Mesendoderm (in vitro differentiated cells): Measurements from ENCODE around the gene SLC39A11.

Experiments
- DNase-seq: peaks from one replicate; pipeline ENCODE4 v3.0.0; 2013
- H2AK5ac ChIP-seq: 2 replicates; pipeline ENCODE4 v1.6.1; 2013; ENCODE audit warnings: low read length, inconsistent platforms
- H2BK120ac ChIP-seq: 2 replicates; pipeline ENCODE4 v1.6.1; 2013; ENCODE audit warnings: low read depth, mild to moderate bottlenecking, low read length, moderate library complexity, mixed read lengths
- H2BK15ac ChIP-seq: replicated peaks from 2 replicates; pipeline ENCODE4 v1.6.1; 2013; ENCODE audit warnings: low read depth, mild to moderate bottlenecking, moderate library complexity
- H2BK5ac ChIP-seq: 2 replicates; pipeline ENCODE4 v1.6.1; 2013; ENCODE audit warnings: low read length, inconsistent platforms
- H3K18ac ChIP-seq: 2 replicates; pipeline ENCODE4 v1.6.1; 2013; ENCODE audit warnings: mild to moderate bottlenecking, low read length, mixed read lengths
- H3K23ac ChIP-seq: one replicate; pipeline ENCODE4 v1.6.1; 2013; ENCODE audit warnings: low read length
- H3K27ac ChIP-seq: 2 replicates; pipeline ENCODE4 v1.5.1; 2013; ENCODE audit warnings: low read depth, mild to moderate bottlenecking, inconsistent platforms, low read length, moderate library complexity
- H3K27me3 ChIP-seq: 2 replicates; pipeline ENCODE4 v1.6.1; 2013; ENCODE audit warnings: low read length, control low read depth, mild to moderate bottlenecking, inconsistent platforms; ENCODE audit not compliant: insufficient read depth, poor library complexity
- H3K36me3 ChIP-seq: 2 replicates; pipeline ENCODE4 v1.6.1; 2013; ENCODE audit warnings: low read length, inconsistent platforms; ENCODE audit not compliant: control insufficient read depth, insufficient read depth
- H3K4ac ChIP-seq: one replicate; pipeline ENCODE4 v1.6.1; 2013; ENCODE audit warnings: low read depth, mild to moderate bottlenecking, low read length, moderate library complexity
- H3K4me1 ChIP-seq: 2 replicates; pipeline ENCODE4 v1.6.1; 2013; ENCODE audit warnings: low read depth, low read length, inconsistent platforms; ENCODE audit not compliant: control insufficient read depth
- H3K4me2 ChIP-seq: 2 replicates; pipeline ENCODE4 v1.6.1; 2013; ENCODE audit warnings: low read length
- H3K4me3 ChIP-seq: 2 replicates; pipeline ENCODE4 v1.5.1; 2013; ENCODE audit warnings: mild to moderate bottlenecking, low read length
- H3K56ac ChIP-seq: one replicate; pipeline ENCODE4 v1.6.1; 2013; ENCODE audit warnings: low read length
- H3K79me1 ChIP-seq: 2 replicates; pipeline ENCODE4 v1.6.1; 2013; ENCODE audit warnings: low read length, inconsistent platforms
- H3K79me2 ChIP-seq: 2 replicates; pipeline ENCODE4 v1.6.1; 2013; ENCODE audit warnings: mild to moderate bottlenecking, low read length; ENCODE audit not compliant: control insufficient read depth, insufficient read depth
- H3K9ac ChIP-seq: 2 replicates; pipeline ENCODE4 v1.6.1; 2013; ENCODE audit warnings: low read length, inconsistent platforms
- H4K5ac ChIP-seq: one replicate; pipeline ENCODE4 v1.6.1; 2013; ENCODE audit warnings: low read length
- H4K8ac ChIP-seq: one replicate; pipeline ENCODE4 v1.6.1; 2013; ENCODE audit warnings: low read depth, mild to moderate bottlenecking, control low read depth, low read length, moderate library complexity
- WGBS: extraction: QIAGEN DNeasy Blood & Tissue Kit; methylation state at CpG from one replicate; pipeline ENCODE4 v1.1.7; 2013; ENCODE audit warnings: low lambda C conversion rate, missing lambda C conversion rate; ENCODE audit not compliant: insufficient coverage; ENCODE audit errors: extremely low coverage; 5-methylcytosine and 5-hydroxymethylcytosine counted together

The SLC39A11 gene

GRCh38 chr17:72804949-72805707 lies 287.4 kb downstream of the SLC39A11 start:
- no peaks in the 10 kb centered on the region for H3K36me3 ChIP-seq
- H3K4ac ChIP-seq, result no peak overlapping the region
- no peak overlapping the region for H2BK5ac ChIP-seq
- no peaks in the 10 kb centered on the region for H3K27me3 ChIP-seq
- H4K8ac ChIP-seq, result no peak overlapping the region
- H3K23ac ChIP-seq, result no peak overlapping the region
- no CpG with 5 or more reads among the region's 9 CpGs for WGBS
- no peak overlapping the region for H3K27ac ChIP-seq
- no peaks in the 10 kb centered on the region for H3K79me2 ChIP-seq
- no peak overlapping the region for H3K4me3 ChIP-seq
- H3K4me1 ChIP-seq, result no peaks in the 10 kb centered on the region
- no peak for DNase-seq
- no peak overlapping the region for H3K9ac ChIP-seq
- no peak overlapping the region for H3K4me2 ChIP-seq
- H3K79me1 ChIP-seq, result no peaks in the 10 kb centered on the region
- H3K56ac ChIP-seq, result no peak overlapping the region
- no peak overlapping the region for H2AK5ac ChIP-seq
- no peak overlapping the region for H3K18ac ChIP-seq
- no peak overlapping the region for H4K5ac ChIP-seq
- H2BK120ac ChIP-seq, result no peak overlapping the region
- no peak overlapping the region for H2BK15ac ChIP-seq

- no peak overlapping the region for H3K4me3 ChIP-seq
- no CpG with 5 or more reads among the region's 8 CpGs for WGBS
These were observed 289.8 kb downstream of the SLC39A11 start for GRCh38 chr17:72802726-72803125.

GRCh38 chr17:72797142-72797541 lies 295.3 kb downstream of the SLC39A11 start:
- no peak overlapping the region for H3K4ac ChIP-seq

More at GRCh38 chr17:72802726-72803125, 289.8 kb downstream of the SLC39A11 start:
- Histone ChIP-seq H2BK120ac (no peak overlapping the region), H2BK15ac (no peak overlapping the region), H3K79me2 (no peaks in the 10 kb centered on the region), H4K5ac (no peak overlapping the region), H4K8ac (no peak overlapping the region), H3K18ac (no peak overlapping the region), H3K36me3 (no peaks in the 10 kb centered on the region), H3K27ac (no peak overlapping the region), H3K4me1 (no peaks in the 10 kb centered on the region), H3K4me2 (no peak overlapping the region), H3K27me3 (no peaks in the 10 kb centered on the region), H2BK5ac (no peak overlapping the region), H3K4ac (no peak overlapping the region), H3K23ac (no peak overlapping the region), H3K56ac (no peak overlapping the region), H2AK5ac (no peak overlapping the region), H3K79me1 (no peaks in the 10 kb centered on the region), H3K9ac (no peak overlapping the region)
- no peak for DNase-seq

GRCh38 chr17:72795941-72796340 lies 296.5 kb downstream of the SLC39A11 start:
- Histone ChIP-seq H3K36me3 (no peaks in the 10 kb centered on the region), H2BK15ac (no peak overlapping the region), H3K79me1 (no peaks in the 10 kb centered on the region), H3K4me2 (no peak overlapping the region), H3K4me1 (no peaks in the 10 kb centered on the region), H2BK5ac (no peak overlapping the region), H2AK5ac (no peak overlapping the region), H4K8ac (no peak overlapping the region), H3K4ac (no peak overlapping the region), H3K27ac (no peak overlapping the region), H3K79me2 (no peaks in the 10 kb centered on the region), H4K5ac (no peak overlapping the region), H2BK120ac (no peak overlapping the region), H3K23ac (no peak overlapping the region), H3K56ac (no peak overlapping the region), H3K4me3 (no peak overlapping the region), H3K18ac (no peak overlapping the region), H3K27me3 (no peaks in the 10 kb centered on the region), H3K9ac (no peak overlapping the region)
- DNase-seq, result peak; percentile 29
- WGBS, result no CpG with 5 or more reads among the region's 5 CpGs

More at GRCh38 chr17:72797142-72797541, 295.3 kb downstream of the SLC39A11 start:
- Histone ChIP-seq H2BK120ac (no peak overlapping the region), H3K79me1 (no peaks in the 10 kb centered on the region), H3K27ac (no peak overlapping the region), H3K56ac (no peak overlapping the region), H3K36me3 (no peaks in the 10 kb centered on the region), H2BK5ac (no peak overlapping the region), H3K4me1 (no peaks in the 10 kb centered on the region), H3K4me3 (no peak overlapping the region), H3K4me2 (no peak overlapping the region), H3K18ac (no peak overlapping the region), H4K5ac (no peak overlapping the region), H2AK5ac (no peak overlapping the region), H3K79me2 (no peaks in the 10 kb centered on the region), H2BK15ac (no peak overlapping the region), H3K9ac (no peak overlapping the region), H3K27me3 (no peaks in the 10 kb centered on the region), H3K23ac (no peak overlapping the region), H4K8ac (no peak overlapping the region)
- no peak for DNase-seq
- WGBS, result no CpG with 5 or more reads among the region's 2 CpGs

GRCh38 chr17:72794152-72794551 lies 298.3 kb downstream of the SLC39A11 start:
- Histone ChIP-seq H4K8ac (no peak overlapping the region), H3K56ac (no peak overlapping the region), H3K4ac (no peak overlapping the region), H3K27me3 (no peaks in the 10 kb centered on the region), H4K5ac (no peak overlapping the region), H2BK120ac (no peak overlapping the region), H3K36me3 (no peaks in the 10 kb centered on the region), H3K79me1 (no peaks in the 10 kb centered on the region), H3K4me3 (no peak overlapping the region), H3K27ac (no peak overlapping the region), H3K79me2 (no peaks in the 10 kb centered on the region), H3K4me1 (no peaks in the 10 kb centered on the region), H3K9ac (no peak overlapping the region), H3K18ac (no peak overlapping the region), H2BK5ac (no peak overlapping the region), H2AK5ac (no peak overlapping the region), H2BK15ac (no peak overlapping the region), H3K23ac (no peak overlapping the region), H3K4me2 (no peak overlapping the region)
- no CpG with 5 or more reads among the region's 5 CpGs for WGBS
- DNase-seq, result no peak

- no peak overlapping the region for H3K27ac ChIP-seq
- H2BK5ac ChIP-seq, result no peak overlapping the region
- H3K27me3 ChIP-seq, result no peaks in the 10 kb centered on the region
- H3K4ac ChIP-seq, result no peak overlapping the region
- no peak overlapping the region for H2AK5ac ChIP-seq
- H3K4me3 ChIP-seq, result no peak overlapping the region
- WGBS, result no CpG with 5 or more reads among the region's 5 CpGs
- H3K9ac ChIP-seq, result no peak overlapping the region
- H4K5ac ChIP-seq, result no peak overlapping the region
- DNase-seq, result no peak
- H2BK15ac ChIP-seq, result no peak overlapping the region
- H3K4me1 ChIP-seq, result no peaks in the 10 kb centered on the region
- H3K79me2 ChIP-seq, result no peaks in the 10 kb centered on the region
- H3K36me3 ChIP-seq, result no peaks in the 10 kb centered on the region
- no peak overlapping the region for H3K18ac ChIP-seq
- no peak overlapping the region for H3K56ac ChIP-seq
- H4K8ac ChIP-seq, result no peak overlapping the region
- no peak overlapping the region for H2BK120ac ChIP-seq
- H3K23ac ChIP-seq, result no peak overlapping the region
- H3K79me1 ChIP-seq, result no peaks in the 10 kb centered on the region
- no peak overlapping the region for H3K4me2 ChIP-seq
These were observed 299.7 kb downstream of the SLC39A11 start for GRCh38 chr17:72792771-72793170.
